Measurements from ENCODE around the gene BMPR1A.

BMPR1A gene

GRCh38 chr10:86956195-86956847 is 199.9 kb downstream of the BMPR1A start:
- TF ChIP-seq CTCF (IDR thresholded peaks at IDR 0.05; ENCODE audit: extremely low read depth, insufficient read depth, missing control alignments) = no peak
- DNase-seq (ENCODE audit: low spot score) = no peak
- in situ Hi-C loops (cut with MboI; ENCODE audit: low pct_unique_long_range_greater_than_20kb, low sequenced_read_pairs, unreplicated experiment) = no loop called here

- DNase-seq (ENCODE audit: low spot score) = no peak
- TF ChIP-seq CTCF (IDR thresholded peaks at IDR 0.05; ENCODE audit: extremely low read depth, insufficient read depth, missing control alignments) = no peak
- in situ Hi-C loops (cut with MboI; ENCODE audit: low pct_unique_long_range_greater_than_20kb, low sequenced_read_pairs, unreplicated experiment) = no loop called here
These were observed 200.5 kb downstream of the BMPR1A start for GRCh38 chr10:86956848-86957448.

GRCh38 chr10:86957471-86958115 is 201.2 kb downstream of the BMPR1A start, which contains the start of gene MMRN2:
Gene MMRN2 (minus strand): TSS chr10:86957615. CDS start chr10:86957541, 74 bp downstream.
- no peak for TF ChIP-seq CTCF (IDR thresholded peaks at IDR 0.05; ENCODE audit: extremely low read depth, insufficient read depth, missing control alignments)
- DNase-seq (ENCODE audit: low spot score) = no peak
- in situ Hi-C loops (cut with MboI; ENCODE audit: low pct_unique_long_range_greater_than_20kb, low sequenced_read_pairs, unreplicated experiment) = no loop called here

GRCh38 chr10:86958116-86958900 is 201.9 kb downstream of the BMPR1A start, which contains the start of gene SNCG:
Gene SNCG (plus strand): TSS chr10:86958599. CDS start chr10:86958698, 99 bp downstream.
- no peak for DNase-seq (ENCODE audit: low spot score)

GRCh38 chr10:86958901-86959736 is 202.7 kb downstream of the BMPR1A start:
- no peak for DNase-seq (ENCODE audit: low spot score)
- TF ChIP-seq CTCF (IDR thresholded peaks at IDR 0.05; ENCODE audit: extremely low read depth, insufficient read depth, missing control alignments) = no peak
- in situ Hi-C loops (cut with MboI; ENCODE audit: low pct_unique_long_range_greater_than_20kb, low sequenced_read_pairs, unreplicated experiment) = no loop called here

More at GRCh38 chr10:86958116-86958900, 201.9 kb downstream of the BMPR1A start, which contains the start of gene SNCG:
- in situ Hi-C loops (cut with MboI; ENCODE audit: low pct_unique_long_range_greater_than_20kb, low sequenced_read_pairs, unreplicated experiment) = no loop called here
- TF ChIP-seq CTCF (IDR thresholded peaks at IDR 0.05; ENCODE audit: extremely low read depth, insufficient read depth, missing control alignments) = no peak

- in situ Hi-C loops (cut with MboI; ENCODE audit: low pct_unique_long_range_greater_than_20kb, low sequenced_read_pairs, unreplicated experiment) = no loop called here
- TF ChIP-seq CTCF (IDR thresholded peaks at IDR 0.05; ENCODE audit: extremely low read depth, insufficient read depth, missing control alignments) = no peak
- DNase-seq (ENCODE audit: low spot score) = no peak
These were observed 203.3 kb downstream of the BMPR1A start for GRCh38 chr10:86959737-86960002.

Measured in GM13977 (cell line).